HepG2 (cell line): ENCODE results near the gene TMEM107. TPM values are rescaled to one million over a fixed set of nuclear protein-coding genes. Genes with fewer than 3 reads are reported as not detected.

Experiments
- ADNP ChIP-seq: sonication (generic); formaldehyde crosslinking; IDR thresholded peaks from 2 replicates; pipeline ENCODE4 v1.4.0; 2020; ENCODE audit warnings: missing genetic modification reagents
- AGO1 ChIP-seq: fragments of 200-400 bp; formaldehyde crosslinking; IDR thresholded peaks from 2 replicates; pipeline ENCODE4 v1.6.1; 2017; ENCODE audit warnings: mild to moderate bottlenecking, low read depth, low read length, moderate library complexity; ENCODE audit not compliant: poor library complexity, severe bottlenecking
- FOXK2 ChIP-seq: fragments of 450-650 bp; IDR thresholded peaks from 2 replicates; pipeline ENCODE4 v1.6.1; 2016
- GZF1 ChIP-seq: sonication (generic); formaldehyde crosslinking; IDR thresholded peaks from 2 replicates; pipeline ENCODE4 v1.5.1; 2020; ENCODE audit warnings: mild to moderate bottlenecking, missing genetic modification reagents
- ISX ChIP-seq: sonication (generic); formaldehyde crosslinking; conservative IDR thresholded peaks from 2 replicates; pipeline ENCODE4 v1.5.0; 2020; ENCODE audit warnings: missing genetic modification reagents
- KDM5B ChIP-seq: sonication (generic); formaldehyde crosslinking; IDR thresholded peaks from 2 replicates; pipeline ENCODE4 v1.4.0; 2020; ENCODE audit warnings: missing genetic modification reagents, mild to moderate bottlenecking, borderline replicate concordance
- KLF16 ChIP-seq, 2 experiments: sonication (generic) in 1 of 2; formaldehyde crosslinking in 1 of 2; IDR thresholded peaks; 2 replicates each; pipeline versions ENCODE4 v1.6.1 to v1.8.0; 2016 to 2023; ENCODE audit warnings: missing genetic modification reagents in 2 of 2, missing compliant biosample characterization in 1 of 2
- KLF9 ChIP-seq: IDR thresholded peaks from 2 replicates; pipeline ENCODE4 v1.6.1; 2016; ENCODE audit warnings: low read depth
- NCOR1 ChIP-seq: fragments of 200-600 bp; sonication (generic); IDR thresholded peaks from 2 replicates; pipeline ENCODE4 v1.7.0; 2017; ENCODE audit warnings: antibody characterized with exemption, low read length, borderline replicate concordance
- SIX1 ChIP-seq: sonication (generic); formaldehyde crosslinking; IDR thresholded peaks from 2 replicates; pipeline ENCODE4 v1.4.0; 2020; ENCODE audit warnings: missing genetic modification reagents, borderline replicate concordance
- SKI ChIP-seq: fragments of 450-650 bp; IDR thresholded peaks from one replicate; pipeline ENCODE4 v1.6.1; 2018; ENCODE audit warnings: mild to moderate bottlenecking; ENCODE audit not compliant: partially characterized antibody
- TEAD3 ChIP-seq: optimal IDR thresholded peaks from 2 replicates; pipeline ENCODE3; 2016; ENCODE audit warnings: borderline replicate concordance
- ZBTB3 ChIP-seq: sonication (generic); formaldehyde crosslinking; IDR thresholded peaks from 2 replicates; pipeline ENCODE4 v1.4.0; 2020; ENCODE audit warnings: low read depth, mild to moderate bottlenecking, moderate library complexity, missing genetic modification reagents, borderline replicate concordance
- ZNF205 ChIP-seq: IDR thresholded peaks from 2 replicates; pipeline ENCODE4 v1.6.1; 2018; ENCODE audit warnings: missing biosample characterization, missing genetic modification reagents
- ZNF343 ChIP-seq: sonication (generic); formaldehyde crosslinking; IDR thresholded peaks from 2 replicates; pipeline ENCODE4 v1.4.0; 2020; ENCODE audit warnings: mild to moderate bottlenecking, missing genetic modification reagents
- ZNF746 ChIP-seq: sonication (generic); formaldehyde crosslinking; IDR thresholded peaks from 2 replicates; pipeline ENCODE4 v1.8.0; 2022; ENCODE audit warnings: mild to moderate bottlenecking, missing genetic modification reagents
- polyA plus RNA-seq, 8 experiments: library from polyadenylated mRNA; depleted of rRNA in 3 of 8; stranded (reverse) in 7 of 8; unstranded in 1 of 8; fragments of >200 nt; fragmentation: Illumina TruSeq in 4 of 8; extraction: Trizol in 4 of 8; gene quantifications; 2 replicates each; pipeline versions ENCODE4 v1.2.1 to v1.2.3, GENCODE V29; 2011 to 2016; ENCODE audit warnings: low read depth in 4 of 8, missing spikeins in 1 of 8, mixed read lengths in 1 of 8; ENCODE audit not compliant: insufficient read depth in 1 of 8
- total RNA-seq, 5 experiments: library from RNA; depleted of rRNA; stranded (reverse); fragments of >200 nt; fragmentation: Illumina TruSeq; extraction: Trizol; gene quantifications; 2 replicates each; pipeline ENCODE4 v1.2.3, GENCODE V29; 2016; ENCODE audit warnings: low read depth in 1 of 5
- TF ChIP-seq, protein P1 (sequence below): sonication (generic); formaldehyde crosslinking; IDR thresholded peaks from 2 replicates; pipeline ENCODE4 v1.4.0; 2020; ENCODE audit warnings: missing genetic modification reagents
- TF ChIP-seq, protein P2 (sequence below): sonication (generic); formaldehyde crosslinking; IDR thresholded peaks from 2 replicates; pipeline ENCODE4 v1.4.0; 2020; ENCODE audit warnings: mild to moderate bottlenecking, missing genetic modification reagents
- TF ChIP-seq, protein P3 (sequence below): IDR thresholded peaks from 2 replicates; pipeline ENCODE4 v1.6.1; 2016; ENCODE audit warnings: mild to moderate bottlenecking, missing biosample characterization, missing genetic modification reagents
- TF ChIP-seq, protein P4 (sequence below): fragments of 450-650 bp; IDR thresholded peaks from 2 replicates; pipeline ENCODE4 v1.6.1; 2017; ENCODE audit warnings: mild to moderate bottlenecking
- TF ChIP-seq, protein P5 (sequence below): sonication (generic); formaldehyde crosslinking; IDR thresholded peaks from 2 replicates; pipeline ENCODE4 v1.8.0; 2022; ENCODE audit warnings: mild to moderate bottlenecking, missing genetic modification reagents, moderate library complexity

Gene TMEM107
- total and polyA plus RNA-seq, 2 of the 13 experiments (the other 11 are each of a cell fraction or from before 2014, with no cell fraction given), result 7.2 to 15.3 TPM

DNA sequence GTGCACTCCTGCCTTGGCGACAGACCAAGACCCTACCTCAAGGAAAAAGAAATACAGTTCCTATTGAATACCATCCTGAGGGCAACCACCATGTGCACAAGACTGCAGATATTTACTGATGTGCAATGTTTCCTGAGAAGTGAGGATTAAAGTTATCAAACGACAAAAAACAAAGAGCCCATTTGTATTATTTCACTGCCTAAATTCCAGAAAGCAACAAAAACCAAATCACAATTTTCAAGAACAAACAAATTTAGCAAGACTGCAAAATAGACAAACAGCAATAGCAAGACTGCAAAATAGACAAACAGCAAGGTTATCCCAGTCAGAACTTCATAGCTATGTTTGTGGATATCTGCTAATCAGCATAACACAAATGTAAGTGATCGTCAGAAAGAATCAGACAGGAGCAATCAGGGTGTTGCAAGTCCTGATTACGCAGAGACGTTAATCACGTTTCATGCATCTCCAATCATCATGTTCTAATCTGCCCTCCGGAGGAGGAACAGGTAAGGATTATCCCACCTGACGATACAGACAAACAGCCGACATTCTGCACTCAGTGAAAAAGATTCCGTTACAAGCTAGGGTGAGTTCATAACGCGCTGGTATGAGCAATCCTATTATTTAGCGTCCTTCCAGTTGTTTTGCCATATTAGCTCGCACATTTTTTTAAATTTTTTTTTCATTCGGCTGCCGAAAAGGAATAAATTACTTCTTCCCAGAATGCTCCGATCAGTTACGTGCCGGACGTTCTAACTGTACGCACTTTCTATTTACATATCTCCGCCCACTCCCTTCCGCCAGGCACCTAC is 2.9 kb downstream of the TMEM107 start (continued):
- TF ChIP-seq, protein P1, sequence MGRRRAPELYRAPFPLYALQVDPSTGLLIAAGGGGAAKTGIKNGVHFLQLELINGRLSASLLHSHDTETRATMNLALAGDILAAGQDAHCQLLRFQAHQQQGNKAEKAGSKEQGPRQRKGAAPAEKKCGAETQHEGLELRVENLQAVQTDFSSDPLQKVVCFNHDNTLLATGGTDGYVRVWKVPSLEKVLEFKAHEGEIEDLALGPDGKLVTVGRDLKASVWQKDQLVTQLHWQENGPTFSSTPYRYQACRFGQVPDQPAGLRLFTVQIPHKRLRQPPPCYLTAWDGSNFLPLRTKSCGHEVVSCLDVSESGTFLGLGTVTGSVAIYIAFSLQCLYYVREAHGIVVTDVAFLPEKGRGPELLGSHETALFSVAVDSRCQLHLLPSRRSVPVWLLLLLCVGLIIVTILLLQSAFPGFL, result peak; percentile 47; the same call in 1 of the 2 replicates
- TF ChIP-seq ADNP (no peak), ISX (CRISPR knock-in tag) (peak; percentile 94), ZNF343 (no peak), TEAD3 (peak; percentile 85), KLF16 (CRISPR knock-in tag; IDR thresholded peaks at IDR 0.05) (peak; percentile 75 to 100; a peak in 3 of 4 replicates), ZNF205 (CRISPR knock-in tag) (peak; percentile 98), KLF9 (CRISPR knock-in tag) (peak; percentile 95), SIX1 (CRISPR knock-in tag) (peak; percentile 91), GZF1 (no peak), FOXK2 (0 out of 2 replicates have a peak, but pooled peaks have one; percentile 21), ZBTB3 (no peak), AGO1 (no peak), ZNF746 (CRISPR knock-in tag) (no peak; the same call in 1 of the 2 replicates), NCOR1 (peak; percentile 67; the same call in 1 of the 2 replicates), KDM5B (CRISPR knock-in tag) (no peak), SKI (peak; percentile 51)
- TF ChIP-seq, protein P2, sequence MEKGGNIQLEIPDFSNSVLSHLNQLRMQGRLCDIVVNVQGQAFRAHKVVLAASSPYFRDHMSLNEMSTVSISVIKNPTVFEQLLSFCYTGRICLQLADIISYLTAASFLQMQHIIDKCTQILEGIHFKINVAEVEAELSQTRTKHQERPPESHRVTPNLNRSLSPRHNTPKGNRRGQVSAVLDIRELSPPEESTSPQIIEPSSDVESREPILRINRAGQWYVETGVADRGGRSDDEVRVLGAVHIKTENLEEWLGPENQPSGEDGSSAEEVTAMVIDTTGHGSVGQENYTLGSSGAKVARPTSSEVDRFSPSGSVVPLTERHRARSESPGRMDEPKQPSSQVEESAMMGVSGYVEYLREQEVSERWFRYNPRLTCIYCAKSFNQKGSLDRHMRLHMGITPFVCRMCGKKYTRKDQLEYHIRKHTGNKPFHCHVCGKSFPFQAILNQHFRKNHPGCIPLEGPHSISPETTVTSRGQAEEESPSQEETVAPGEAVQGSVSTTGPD, result no peak
- TF ChIP-seq, protein P3, sequence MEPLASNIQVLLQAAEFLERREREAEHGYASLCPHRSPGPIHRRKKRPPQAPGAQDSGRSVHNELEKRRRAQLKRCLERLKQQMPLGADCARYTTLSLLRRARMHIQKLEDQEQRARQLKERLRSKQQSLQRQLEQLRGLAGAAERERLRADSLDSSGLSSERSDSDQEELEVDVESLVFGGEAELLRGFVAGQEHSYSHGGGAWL (CRISPR knock-in tag), result peak; percentile 67; the same call in 1 of the 2 replicates
- TF ChIP-seq, protein P4, sequence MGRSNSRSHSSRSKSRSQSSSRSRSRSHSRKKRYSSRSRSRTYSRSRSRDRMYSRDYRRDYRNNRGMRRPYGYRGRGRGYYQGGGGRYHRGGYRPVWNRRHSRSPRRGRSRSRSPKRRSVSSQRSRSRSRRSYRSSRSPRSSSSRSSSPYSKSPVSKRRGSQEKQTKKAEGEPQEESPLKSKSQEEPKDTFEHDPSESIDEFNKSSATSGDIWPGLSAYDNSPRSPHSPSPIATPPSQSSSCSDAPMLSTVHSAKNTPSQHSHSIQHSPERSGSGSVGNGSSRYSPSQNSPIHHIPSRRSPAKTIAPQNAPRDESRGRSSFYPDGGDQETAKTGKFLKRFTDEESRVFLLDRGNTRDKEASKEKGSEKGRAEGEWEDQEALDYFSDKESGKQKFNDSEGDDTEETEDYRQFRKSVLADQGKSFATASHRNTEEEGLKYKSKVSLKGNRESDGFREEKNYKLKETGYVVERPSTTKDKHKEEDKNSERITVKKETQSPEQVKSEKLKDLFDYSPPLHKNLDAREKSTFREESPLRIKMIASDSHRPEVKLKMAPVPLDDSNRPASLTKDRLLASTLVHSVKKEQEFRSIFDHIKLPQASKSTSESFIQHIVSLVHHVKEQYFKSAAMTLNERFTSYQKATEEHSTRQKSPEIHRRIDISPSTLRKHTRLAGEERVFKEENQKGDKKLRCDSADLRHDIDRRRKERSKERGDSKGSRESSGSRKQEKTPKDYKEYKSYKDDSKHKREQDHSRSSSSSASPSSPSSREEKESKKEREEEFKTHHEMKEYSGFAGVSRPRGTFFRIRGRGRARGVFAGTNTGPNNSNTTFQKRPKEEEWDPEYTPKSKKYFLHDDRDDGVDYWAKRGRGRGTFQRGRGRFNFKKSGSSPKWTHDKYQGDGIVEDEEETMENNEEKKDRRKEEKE, result no peak
- TF ChIP-seq, protein P5, sequence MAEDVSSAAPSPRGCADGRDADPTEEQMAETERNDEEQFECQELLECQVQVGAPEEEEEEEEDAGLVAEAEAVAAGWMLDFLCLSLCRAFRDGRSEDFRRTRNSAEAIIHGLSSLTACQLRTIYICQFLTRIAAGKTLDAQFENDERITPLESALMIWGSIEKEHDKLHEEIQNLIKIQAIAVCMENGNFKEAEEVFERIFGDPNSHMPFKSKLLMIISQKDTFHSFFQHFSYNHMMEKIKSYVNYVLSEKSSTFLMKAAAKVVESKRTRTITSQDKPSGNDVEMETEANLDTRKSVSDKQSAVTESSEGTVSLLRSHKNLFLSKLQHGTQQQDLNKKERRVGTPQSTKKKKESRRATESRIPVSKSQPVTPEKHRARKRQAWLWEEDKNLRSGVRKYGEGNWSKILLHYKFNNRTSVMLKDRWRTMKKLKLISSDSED, result peak; percentile 85; the same call in 1 of the 2 replicates
